Measurements from ENCODE around the gene BBS2. TPM values are rescaled to one million over a fixed set of nuclear protein-coding genes. Genes with fewer than 3 reads are reported as not detected.

BBS2 gene
- total RNA-seq, 1 experiment from 2014 or later = 10.4 TPM

Other genes with a start within 250 kb of the BBS2 start
- 75.9 and 82.9 TPM in 2 replicates for gene AMFR, start 94.5 kb downstream of the BBS2 start, total RNA-seq (2014; rRNA removed; shearing (Covaris generic))
- 165 and 185 TPM in 2 replicates for gene NUDT21, start 68.7 kb downstream of the BBS2 start, total RNA-seq (2014; rRNA removed; shearing (Covaris generic))
- 34.2 and 43.2 TPM in 2 replicates for gene OGFOD1, start 68.5 kb downstream of the BBS2 start, total RNA-seq (2014; rRNA removed; shearing (Covaris generic))
- gene MT4, start 45.0 kb upstream of the BBS2 start, total RNA-seq (2014; rRNA removed; shearing (Covaris generic)) = not detected in 2 replicates
- 3.5 TPM in 1 of 2 replicates, not detected in the other for gene MT3, start 69.5 kb upstream of the BBS2 start, total RNA-seq (2014; rRNA removed; shearing (Covaris generic))
- gene MT2A, start 88.6 kb upstream of the BBS2 start, total RNA-seq (2014; rRNA removed; shearing (Covaris generic)) = 44.1 and 51.4 TPM in 2 replicates
- 493 and 525 TPM in 2 replicates for gene MT1E, start 105.8 kb upstream of the BBS2 start, total RNA-seq (2014; rRNA removed; shearing (Covaris generic))
- gene MT1M, start 112.6 kb upstream of the BBS2 start, total RNA-seq (2014; rRNA removed; shearing (Covaris generic)) = not detected in 2 replicates
- 2.0 and 6.6 TPM in 2 replicates for gene MT1A, start 118.6 kb upstream of the BBS2 start, total RNA-seq (2014; rRNA removed; shearing (Covaris generic))
- not detected in 2 replicates for gene MT1B, start 131.9 kb upstream of the BBS2 start, total RNA-seq (2014; rRNA removed; shearing (Covaris generic))
- 4.7 and 5.6 TPM in 2 replicates for gene MT1F, start 137.9 kb upstream of the BBS2 start, total RNA-seq (2014; rRNA removed; shearing (Covaris generic))
- gene MT1G, start 148.0 kb upstream of the BBS2 start, total RNA-seq (2014; rRNA removed; shearing (Covaris generic)) = 0.50 and 1.5 TPM in 2 replicates
- gene MT1H, start 149.8 kb upstream of the BBS2 start, total RNA-seq (2014; rRNA removed; shearing (Covaris generic)) = not detected in 2 replicates
- gene MT1X, start 162.4 kb upstream of the BBS2 start, total RNA-seq (2014; rRNA removed; shearing (Covaris generic)) = 29.2 and 29.4 TPM in 2 replicates
- gene NUP93, start 210.1 kb upstream of the BBS2 start, total RNA-seq (2014; rRNA removed; shearing (Covaris generic)) = 94.6 and 115 TPM in 2 replicates

Measured in HT-29 (cell line).